Duodenal mucosa (tissue), 2 donors: Measurements from ENCODE around the gene TPCN1.
"Not testable (repeated sequence)": the region's sequence is repeated elsewhere in the genome, so short reads cannot be mapped to it uniquely, and the experiment has no call there.

Source experiments
- H3K27ac ChIP-seq: one replicate; pipeline ENCODE4 v1.7.0; 2013; ENCODE audit warnings: low read depth, low read length
- H3K27me3 ChIP-seq, 2 donors: one replicate each; pipeline ENCODE4 v1.7.0; 2013; ENCODE audit warnings: low read length in 2 of 2, control low read depth in 1 of 2; ENCODE audit not compliant: insufficient read depth in 2 of 2, control insufficient read depth in 1 of 2
- H3K36me3 ChIP-seq, 2 donors: one replicate each; pipeline ENCODE4 v1.7.0; 2013; ENCODE audit warnings: low read length in 2 of 2, control low read depth in 1 of 2; ENCODE audit not compliant: insufficient read depth in 2 of 2, control insufficient read depth in 1 of 2
- H3K4me1 ChIP-seq, 2 donors: one replicate each; pipeline ENCODE4 v1.7.0; 2013; ENCODE audit warnings: low read length in 2 of 2, control low read depth in 1 of 2; ENCODE audit not compliant: insufficient read depth in 2 of 2, control insufficient read depth in 1 of 2
- H3K4me3 ChIP-seq, 2 donors: one replicate each; pipeline ENCODE4 v1.7.0; 2013; ENCODE audit warnings: low read length in 2 of 2, low read depth in 1 of 2
- H3K9ac ChIP-seq, 2 donors: one replicate each; pipeline ENCODE4 v1.7.0; 2013; ENCODE audit warnings: low read length in 2 of 2, low read depth in 1 of 2
- H3K9me3 ChIP-seq, 2 donors: one replicate each; pipeline ENCODE4 v1.7.0; 2013; ENCODE audit warnings: low read length in 2 of 2, control low read depth in 1 of 2; ENCODE audit not compliant: control insufficient read depth in 1 of 2

The TPCN1 gene

GRCh38 chr12:113204804-113205203, 16.5 kb upstream of the TPCN1 start:
- Histone ChIP-seq H3K27me3 (no peaks in the 10 kb centered on the region), H3K4me3 (no peak overlapping the region), H3K27ac (no peak overlapping the region), H3K9me3 (no peaks in the 10 kb centered on the region), H3K9ac (no peak overlapping the region), H3K4me1 (peaks cover 17 to 29% of the 10 kb centered on the region in 2 donors), H3K36me3 (no peaks in the 10 kb centered on the region)

GRCh38 chr12:113206802-113207201, 14.5 kb upstream of the TPCN1 start:
- H3K27ac ChIP-seq, H3K9ac ChIP-seq, H3K27me3 ChIP-seq, H3K36me3 ChIP-seq, H3K4me3 ChIP-seq, H3K9me3 ChIP-seq: not testable (repeated sequence)
- H3K4me1 ChIP-seq, result peaks cover 17 to 29% of the 10 kb centered on the region in 2 donors

DNA sequence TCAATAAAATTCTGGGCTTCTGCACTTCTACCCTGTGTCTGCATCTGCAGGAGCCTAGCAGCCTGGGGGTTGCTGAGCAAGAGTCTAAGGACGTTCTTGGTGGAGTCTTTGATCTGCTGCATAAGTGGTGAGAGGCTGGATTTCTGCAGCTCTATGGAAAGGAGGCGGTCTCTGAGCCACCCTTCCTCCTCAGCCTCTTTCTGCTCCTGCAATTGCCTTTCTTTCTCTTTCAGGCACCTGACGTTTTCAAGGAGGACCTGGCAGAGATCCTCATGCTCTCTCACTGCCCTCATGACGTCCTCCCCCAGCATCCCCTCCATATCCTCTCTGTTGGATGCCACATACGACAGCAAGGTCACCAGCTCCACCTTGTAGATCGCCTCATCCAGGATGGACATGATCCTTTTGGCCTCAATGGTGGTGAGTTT, 13.6 kb upstream of the TPCN1 start:
- Histone ChIP-seq H3K4me3 (no peak overlapping the region), H3K4me1 (peaks cover 17 to 29% of the 10 kb centered on the region in 2 donors), H3K36me3 (no peaks in the 10 kb centered on the region), H3K9ac (no peak overlapping the region), H3K27me3 (no peaks in the 10 kb centered on the region), H3K27ac (no peak overlapping the region), H3K9me3 (no peaks in the 10 kb centered on the region)

DNA sequence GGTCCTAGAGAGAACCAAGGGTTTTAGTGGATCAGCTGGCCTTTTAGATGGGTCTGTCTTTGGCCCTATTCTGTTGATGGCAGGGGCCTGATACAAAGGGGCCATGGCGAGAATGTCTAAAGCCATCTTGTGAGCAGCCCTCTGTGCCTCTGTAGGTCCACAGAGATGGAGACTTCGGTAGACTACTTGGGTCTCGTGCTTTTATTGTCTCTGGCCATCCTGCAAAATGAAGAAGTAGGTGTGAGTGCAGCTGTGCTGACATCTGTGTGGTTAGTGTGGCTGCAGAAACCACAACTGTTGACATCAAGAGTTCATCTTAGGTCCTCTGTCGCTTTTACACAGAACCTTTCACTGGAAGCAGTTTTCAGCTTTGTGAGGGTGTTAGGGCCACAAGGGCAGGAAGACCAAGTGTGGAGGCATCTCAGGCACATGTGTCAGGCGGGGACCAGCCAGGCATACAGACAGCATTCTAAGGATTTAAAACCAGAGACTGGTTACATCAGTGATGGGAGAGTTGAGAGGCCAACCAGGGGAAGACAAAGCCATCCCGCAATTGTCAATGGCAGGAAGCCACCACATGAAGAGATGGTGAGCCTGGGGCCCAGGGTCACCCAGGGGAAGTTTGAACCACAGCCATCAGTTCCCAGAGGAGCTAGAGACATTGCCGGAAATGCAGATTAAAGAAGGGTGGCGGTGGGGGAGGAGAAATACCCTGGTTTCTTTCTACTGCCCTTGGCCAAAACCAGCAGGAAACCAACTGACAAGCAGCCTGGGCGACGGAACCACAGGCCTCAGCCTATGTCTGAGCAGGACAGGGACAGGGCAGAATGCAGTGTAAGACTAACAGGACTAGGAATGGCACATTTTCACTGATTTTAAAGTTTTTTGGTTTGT, 13.0 kb upstream of the TPCN1 start:
- H3K9ac ChIP-seq, result no peak overlapping the region
- no peaks in the 10 kb centered on the region for H3K36me3 ChIP-seq
- no peak overlapping the region for H3K27ac ChIP-seq

GRCh38 chr12:113211160-113211559, 10.1 kb upstream of the TPCN1 start:
- no peaks in the 10 kb centered on the region for H3K36me3 ChIP-seq
- no peaks in the 10 kb centered on the region for H3K9me3 ChIP-seq
- H3K27ac ChIP-seq, result no peak overlapping the region
- H3K4me1 ChIP-seq, result peaks cover 17 to 27% of the 10 kb centered on the region in 2 donors
- H3K27me3 ChIP-seq, result no peaks in the 10 kb centered on the region
- H3K9ac ChIP-seq, result no peak overlapping the region
- no peak overlapping the region for H3K4me3 ChIP-seq

More for the DNA sequence above, 13.0 kb upstream of the TPCN1 start:
- no peak overlapping the region for H3K4me3 ChIP-seq
- no peaks in the 10 kb centered on the region for H3K9me3 ChIP-seq
- peaks cover 17 to 29% of the 10 kb centered on the region in 2 donors for H3K4me1 ChIP-seq
- no peaks in the 10 kb centered on the region for H3K27me3 ChIP-seq

DNA sequence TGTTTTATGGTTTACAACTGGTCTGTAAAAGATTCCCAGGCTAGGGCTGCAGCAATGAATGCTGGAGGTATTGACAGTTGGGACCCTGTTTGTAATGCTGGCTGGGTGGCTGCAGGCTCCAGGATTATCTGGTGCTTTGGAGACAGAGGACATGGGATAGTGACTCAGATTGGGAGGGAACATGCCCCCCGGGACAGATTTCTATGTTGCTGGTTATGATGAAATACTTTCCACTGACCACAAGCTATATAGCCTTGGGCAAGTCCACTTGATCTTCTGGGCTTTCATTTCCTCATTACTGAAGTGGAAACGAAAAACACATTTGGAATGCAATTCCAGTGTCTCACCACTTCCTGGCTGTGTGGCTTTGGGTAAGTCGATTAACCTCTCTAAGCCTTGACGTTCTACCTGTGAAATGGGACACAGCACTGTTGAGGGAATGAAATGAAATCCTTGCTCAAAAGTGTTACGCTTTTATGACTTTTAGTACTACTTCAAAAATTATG, 6.3 kb upstream of the TPCN1 start:
- Histone ChIP-seq H3K9ac (no peak overlapping the region), H3K36me3 (no peaks in the 10 kb centered on the region), H3K27me3 (no peaks in the 10 kb centered on the region), H3K4me3 (no peak overlapping the region), H3K9me3 (no peaks in the 10 kb centered on the region), H3K27ac (no peak overlapping the region), H3K4me1 (peaks cover 0 to 4% of the 10 kb centered on the region in 2 donors)

GRCh38 chr12:113216027-113216426, 5.2 kb upstream of the TPCN1 start:
- Histone ChIP-seq H3K4me3 (no peak overlapping the region), H3K36me3 (no peaks in the 10 kb centered on the region), H3K9ac (no peak overlapping the region), H3K9me3 (no peaks in the 10 kb centered on the region), H3K27me3 (no peaks in the 10 kb centered on the region), H3K27ac (no peak overlapping the region), H3K4me1 (peaks cover 4 to 11% of the 10 kb centered on the region in 2 donors)

DNA sequence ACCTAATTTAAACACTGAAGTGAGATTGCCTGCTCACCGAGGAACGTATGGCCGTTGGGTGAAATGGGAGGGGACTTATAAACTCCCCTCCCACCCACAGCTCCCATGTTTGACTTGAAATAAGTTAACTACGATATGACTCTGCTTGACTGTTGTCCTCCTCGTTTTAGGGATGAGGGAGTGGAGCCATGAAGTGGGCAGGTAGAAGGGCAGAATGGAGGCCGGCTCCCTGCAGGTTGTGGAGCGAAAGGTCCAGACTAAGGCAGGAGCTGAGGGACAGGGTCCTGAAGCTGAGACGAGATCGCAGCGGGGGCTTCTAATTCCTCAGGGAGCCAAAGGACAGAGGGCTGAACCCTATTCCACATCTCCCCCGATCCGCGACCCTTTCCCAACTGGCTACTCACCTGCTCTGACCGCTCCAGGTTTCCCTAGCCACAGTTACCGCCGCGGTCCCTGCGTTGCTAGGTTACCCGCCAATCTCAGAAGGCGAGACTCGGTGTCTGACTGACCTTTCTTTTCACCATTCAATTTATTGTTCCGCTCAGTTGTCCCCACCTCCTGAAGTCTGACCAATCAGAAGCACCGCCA, 577 bp upstream of the TPCN1 start:
- Histone ChIP-seq H3K9me3 (no peaks in the 10 kb centered on the region), H3K4me3 (peak overlapping the region; percentile 74 to 94), H3K36me3 (no peaks in the 10 kb centered on the region), H3K9ac (peak overlapping the region; percentile 41 to 69), H3K27ac (no peak overlapping the region), H3K27me3 (no peaks in the 10 kb centered on the region), H3K4me1 (peaks cover 19 to 31% of the 10 kb centered on the region in 2 donors)

DNA sequence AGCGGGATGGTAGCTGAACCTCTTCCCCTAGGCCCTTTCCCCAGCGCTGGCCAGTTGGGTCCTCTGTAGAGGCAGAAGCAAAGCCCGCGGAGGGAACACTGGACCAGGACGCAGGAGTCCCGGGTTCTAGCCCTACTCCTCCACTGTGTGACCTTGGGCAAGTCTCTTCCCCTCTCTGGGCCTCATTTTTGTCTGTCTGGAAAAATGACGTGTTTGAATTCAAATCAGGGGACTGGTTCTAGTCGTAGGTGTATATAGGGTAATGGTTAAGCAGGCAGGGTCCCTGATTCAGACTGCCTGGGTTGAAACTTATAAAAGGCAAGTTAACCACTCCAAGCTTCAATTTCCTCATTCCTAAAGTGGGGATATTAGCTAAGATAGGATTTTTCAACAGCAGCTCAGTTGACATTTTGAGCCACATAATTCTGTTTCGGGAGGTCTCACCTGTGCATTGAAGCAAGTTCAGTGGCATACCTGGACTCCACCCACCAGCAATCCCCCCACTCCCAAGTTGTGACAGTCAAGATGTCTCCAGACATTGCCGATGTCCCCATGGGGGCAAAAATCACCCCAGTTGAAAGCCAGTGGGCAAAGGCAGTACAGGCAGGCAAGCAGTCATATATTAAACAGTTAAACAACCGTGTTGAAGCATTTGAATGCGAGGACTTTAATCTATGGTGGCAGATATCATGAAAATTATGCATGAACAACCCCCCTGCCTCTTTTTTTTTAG, 899 bp downstream of the TPCN1 start:
- peaks cover 4 to 5% of the 10 kb centered on the region in 2 donors for H3K36me3 ChIP-seq
- H3K4me1 ChIP-seq, result peaks cover 20 to 31% of the 10 kb centered on the region in 2 donors
- H3K9ac ChIP-seq, result peak overlapping the region; percentile 82 to 91
- H3K27me3 ChIP-seq, result no peaks in the 10 kb centered on the region
- peak overlapping the region; percentile 87 for H3K27ac ChIP-seq
- no peaks in the 10 kb centered on the region for H3K9me3 ChIP-seq
- H3K4me3 ChIP-seq, result peak overlapping the region; percentile 88 to 91
